Breast epithelium (tissue), 4 donors: ENCODE measurements around the gene ZNF215. TPM values are rescaled to one million over a fixed set of nuclear protein-coding genes. Genes with fewer than 3 reads are reported as not detected.

Experiments
- DNase-seq, 2 donors: peaks; one replicate each; pipeline ENCODE4 v3.0.0-alpha.2; 2019; ENCODE audit warnings: low spot score in 2 of 2
- H3K27ac ChIP-seq, 2 donors: fragments of 200-600 bp; sonication (generic) in 1 of 2; one replicate each; pipeline ENCODE4 v1.5.1; 2016 to 2019; ENCODE audit warnings: mild to moderate bottlenecking in 1 of 2
- H3K27me3 ChIP-seq, 2 donors: fragments of 200-600 bp; sonication (generic) in 1 of 2; one replicate each; pipeline versions ENCODE4 v1.5.1 to v1.6.0; 2017 to 2019; ENCODE audit warnings: control low read depth in 1 of 2, mild to moderate bottlenecking in 1 of 2
- H3K36me3 ChIP-seq: fragments of 200-600 bp; one replicate; pipeline ENCODE4 v1.5.1; 2019
- H3K4me1 ChIP-seq, 2 donors: fragments of 200-600 bp; sonication (generic); one replicate each; pipeline ENCODE4 v1.5.1; 2016 to 2019; ENCODE audit warnings: control low read depth in 1 of 2
- H3K4me3 ChIP-seq, 3 donors: fragments of 200-600 bp; sonication (generic); 1 replicate in 2 of 3; 2 replicates in 1 of 3; pipeline ENCODE4 v1.5.1; 2016 to 2019; ENCODE audit warnings: mild to moderate bottlenecking in 3 of 3, moderate library complexity in 2 of 3
- H3K9me3 ChIP-seq, 2 donors: fragments of 200-600 bp; sonication (generic) in 1 of 2; one replicate each; pipeline ENCODE4 v1.5.1; 2016 to 2019; ENCODE audit warnings: control low read depth in 1 of 2
- CTCF ChIP-seq, 3 donors: fragments of 450-650 bp; IDR thresholded peaks; one replicate each; pipeline ENCODE4 v1.5.1; 2016 to 2017; ENCODE audit warnings: antibody characterized with exemption in 3 of 3, mild to moderate bottlenecking in 3 of 3, moderate library complexity in 3 of 3
- POLR2A ChIP-seq: fragments of 450-650 bp; IDR thresholded peaks from one replicate; pipeline ENCODE4 v1.6.1; 2016; ENCODE audit warnings: antibody characterized with exemption, mild to moderate bottlenecking, moderate library complexity
- POLR2AphosphoS5 ChIP-seq, 3 donors: sonication (generic); formaldehyde crosslinking; IDR thresholded peaks; one replicate each; pipeline ENCODE4 v1.6.1; 2017; ENCODE audit warnings: antibody characterized with exemption in 3 of 3
- intact Hi-C: fragments of 100-400 bp; cut with DNase I; formaldehyde crosslinking; loops from one replicate; pipeline ENCODE4 v1.15.1; 2023; ENCODE audit warnings: low total_unique reads
- total RNA-seq, 3 donors: library from RNA; depleted of rRNA; stranded (reverse); fragments of >200 nt; gene quantifications; one replicate each; pipeline ENCODE4 v1.1.0, GENCODE V29; 2016

Gene ZNF215
- total RNA-seq, 3 donors from 2014 or later = 0.80 to 3.6 (median 2.3) TPM

GRCh38 chr11:6992457-6993417 is 66.5 kb downstream of the ZNF215 start:
- no peak for TF ChIP-seq POLR2AphosphoS5 (IDR thresholded peaks at IDR 0.05)
- TF ChIP-seq POLR2A = no peak
- TF ChIP-seq CTCF (IDR thresholded peaks at IDR 0.05) = no peak

GRCh38 chr11:6995703-6996102 is 69.5 kb downstream of the ZNF215 start:
- no peak overlapping the region for H3K4me3 ChIP-seq
- intact Hi-C loops = no loop called here
- no peak for DNase-seq
- no peak overlapping the region for H3K27ac ChIP-seq
- H3K36me3 ChIP-seq = peaks cover 4% of the 10 kb centered on the region
- no peaks in the 10 kb centered on the region for H3K27me3 ChIP-seq
- H3K4me1 ChIP-seq = no peaks in the 10 kb centered on the region
- no peaks in the 10 kb centered on the region for H3K9me3 ChIP-seq
- no peak for TF ChIP-seq POLR2A
- TF ChIP-seq CTCF (IDR thresholded peaks at IDR 0.05) = no peak
- TF ChIP-seq POLR2AphosphoS5 (IDR thresholded peaks at IDR 0.05) = no peak

More at GRCh38 chr11:6992457-6993417, 66.5 kb downstream of the ZNF215 start:
- H3K4me1 ChIP-seq = no peaks in the 10 kb centered on the region
- H3K27ac ChIP-seq = no peak overlapping the region
- intact Hi-C loops = no loop called here
- no peak overlapping the region for H3K4me3 ChIP-seq
- no peaks in the 10 kb centered on the region for H3K36me3 ChIP-seq
- H3K27me3 ChIP-seq = no peaks in the 10 kb centered on the region
- DNase-seq = no peak
- no peaks in the 10 kb centered on the region for H3K9me3 ChIP-seq

- Histone ChIP-seq H3K9me3 (no peaks in the 10 kb centered on the region), H3K27me3 (no peaks in the 10 kb centered on the region), H3K4me3 (no peak overlapping the region), H3K36me3 (peaks cover 2% of the 10 kb centered on the region), H3K27ac (no peak overlapping the region), H3K4me1 (no peaks in the 10 kb centered on the region)
- TF ChIP-seq CTCF (IDR thresholded peaks at IDR 0.05) = no peak
- no peak for TF ChIP-seq POLR2AphosphoS5 (IDR thresholded peaks at IDR 0.05)
- TF ChIP-seq POLR2A = no peak
- DNase-seq = no peak
- intact Hi-C loops = no loop called here
Measured at GRCh38 chr11:7004482-7004881, 78.3 kb downstream of the ZNF215 start.

Other genes with a start within 250 kb of the ZNF215 start
- 10 to 100 TPM; 16.8 to 25.2 (median 18.9) TPM for gene MRPL17, start 243.1 kb upstream of the ZNF215 start, total RNA-seq
- 1 to 10 TPM in 1 of 3 donors, under 1 TPM in 1, not detected in 1; 0.44 to 3.6 TPM for gene OR2AG2, start 154.4 kb upstream of the ZNF215 start, total RNA-seq
- gene OR2AG1, start 143.4 kb upstream of the ZNF215 start, total RNA-seq = not detected
- gene OR6A2, start 126.7 kb upstream of the ZNF215 start, total RNA-seq = 1 to 10 TPM in 1 of 3 donors, under 1 TPM in 2; 0.16 to 1.2 (median 0.33) TPM
- gene OR10A5, start 80.7 kb upstream of the ZNF215 start, total RNA-seq = not detected
- not detected for gene OR10A2, start 63.4 kb upstream of the ZNF215 start, total RNA-seq
- not detected for gene OR10A4, start 49.8 kb upstream of the ZNF215 start, total RNA-seq
- gene OR2D2, start 33.9 kb upstream of the ZNF215 start, total RNA-seq = under 1 TPM in 2 of 3 donors, not detected in 1; 0.44 to 0.66 TPM
- not detected for gene OR2D3, start 5.4 kb upstream of the ZNF215 start, total RNA-seq
- 1 to 10 TPM; 3.0 to 6.9 (median 4.9) TPM for gene ZNF214, start 93.9 kb downstream of the ZNF215 start, total RNA-seq
- gene NLRP14, start 94.1 kb downstream of the ZNF215 start, total RNA-seq = under 1 TPM; under 0.01 to 0.29 (median 0.16) TPM
- gene RBMXL2, start 162.6 kb downstream of the ZNF215 start, total RNA-seq = under 1 TPM in 1 of 3 donors, not detected in 2; 0.15 TPM